Brain microvascular endothelial cell (primary cell): ENCODE measurements around the gene NOM1.
"Not testable (repeated sequence)": the region's sequence is repeated elsewhere in the genome, so short reads cannot be mapped to it uniquely, and the experiment has no call there.

Experiments
- DNase-seq: peaks from one replicate; pipeline ENCODE4 v3.0.0-alpha.2; 2020
- H3K27ac ChIP-seq: fragments of 250-450 bp; sonication (Bioruptor Pico); 2 replicates; pipeline ENCODE4 v1.5.1; 2020; ENCODE audit warnings: mild to moderate bottlenecking, moderate library complexity
- H3K27me3 ChIP-seq: fragments of 250-450 bp; sonication (Bioruptor Pico); replicated peaks from 2 replicates; pipeline ENCODE4 v1.5.1; 2020; ENCODE audit warnings: mild to moderate bottlenecking
- H3K36me3 ChIP-seq: fragments of 250-450 bp; sonication (Bioruptor Pico); replicated peaks from 2 replicates; pipeline ENCODE4 v1.5.1; 2020; ENCODE audit warnings: mild to moderate bottlenecking
- H3K4me3 ChIP-seq: 2 replicates; pipeline ENCODE4 v1.5.1; 2011; ENCODE audit warnings: low read depth, mild to moderate bottlenecking, control low read depth, low read length, moderate library complexity
- in situ Hi-C: cut with HindIII; loops from 2 replicates; pipeline ENCODE4 v1.10.0; 2017; ENCODE audit warnings: low sequenced_read_pairs, low pct_ligation_motif_present
- TF ChIP-seq, protein P1 (sequence below): IDR thresholded peaks from 2 replicates; pipeline ENCODE4 v1.5.1; 2011; ENCODE audit warnings: low read depth, mild to moderate bottlenecking, moderate library complexity, low read length, control low read depth, inconsistent platforms; ENCODE audit errors: missing control alignments

Gene NOM1

DNA sequence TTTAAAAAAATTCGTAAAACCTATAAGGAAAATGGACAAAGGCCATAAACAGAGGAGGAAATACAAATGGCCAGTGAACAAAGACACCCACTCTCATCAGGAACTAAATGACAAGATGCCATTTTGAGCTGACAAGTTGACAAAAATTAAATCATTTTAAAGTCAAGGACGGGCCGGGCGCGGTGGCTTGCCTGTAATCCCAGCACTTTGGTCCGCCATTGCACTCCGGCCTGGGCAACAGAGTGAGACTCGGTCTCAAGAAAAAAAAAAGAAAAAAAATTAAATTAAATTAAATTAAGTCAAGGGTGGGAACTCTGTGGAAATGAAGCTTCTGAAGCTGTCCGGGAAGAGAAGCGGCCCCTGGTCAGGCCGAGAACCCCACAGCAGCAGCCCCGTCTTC is 1.2 kb upstream of the NOM1 start:
- Histone ChIP-seq H3K27ac (no peak overlapping the region), H3K27me3 (peaks cover 11% of the 10 kb centered on the region), H3K4me3 (peak overlapping the region; percentile 85), H3K36me3 (peaks cover 14% of the 10 kb centered on the region)
- DNase-seq: no peak
- in situ Hi-C loops: no loop called here
- TF ChIP-seq, protein P1, sequence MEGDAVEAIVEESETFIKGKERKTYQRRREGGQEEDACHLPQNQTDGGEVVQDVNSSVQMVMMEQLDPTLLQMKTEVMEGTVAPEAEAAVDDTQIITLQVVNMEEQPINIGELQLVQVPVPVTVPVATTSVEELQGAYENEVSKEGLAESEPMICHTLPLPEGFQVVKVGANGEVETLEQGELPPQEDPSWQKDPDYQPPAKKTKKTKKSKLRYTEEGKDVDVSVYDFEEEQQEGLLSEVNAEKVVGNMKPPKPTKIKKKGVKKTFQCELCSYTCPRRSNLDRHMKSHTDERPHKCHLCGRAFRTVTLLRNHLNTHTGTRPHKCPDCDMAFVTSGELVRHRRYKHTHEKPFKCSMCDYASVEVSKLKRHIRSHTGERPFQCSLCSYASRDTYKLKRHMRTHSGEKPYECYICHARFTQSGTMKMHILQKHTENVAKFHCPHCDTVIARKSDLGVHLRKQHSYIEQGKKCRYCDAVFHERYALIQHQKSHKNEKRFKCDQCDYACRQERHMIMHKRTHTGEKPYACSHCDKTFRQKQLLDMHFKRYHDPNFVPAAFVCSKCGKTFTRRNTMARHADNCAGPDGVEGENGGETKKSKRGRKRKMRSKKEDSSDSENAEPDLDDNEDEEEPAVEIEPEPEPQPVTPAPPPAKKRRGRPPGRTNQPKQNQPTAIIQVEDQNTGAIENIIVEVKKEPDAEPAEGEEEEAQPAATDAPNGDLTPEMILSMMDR: no peak

DNA sequence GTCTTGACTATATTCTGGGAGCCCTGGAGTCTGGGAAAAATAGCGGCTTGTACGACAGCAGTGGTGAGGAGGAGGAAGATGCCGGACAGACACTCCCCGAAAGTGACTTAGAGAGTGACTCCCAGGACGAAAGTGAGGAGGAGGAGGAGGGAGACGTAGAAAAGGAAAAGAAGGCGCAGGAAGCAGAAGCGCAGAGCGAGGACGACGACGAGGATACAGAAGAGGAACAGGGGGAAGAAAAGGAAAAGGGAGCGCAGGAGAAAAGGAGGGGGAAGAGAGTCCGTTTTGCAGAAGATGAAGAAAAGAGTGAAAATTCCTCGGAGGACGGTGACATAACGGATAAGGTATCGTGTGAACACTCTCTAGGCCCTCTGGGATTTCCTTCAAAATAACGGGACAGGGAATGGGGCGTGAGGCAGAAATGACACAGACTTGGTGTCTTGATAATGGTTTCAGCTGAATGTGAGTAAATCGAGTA is 908 bp downstream of the NOM1 start:
- in situ Hi-C loops: no loop called here
- H3K4me3 ChIP-seq: peak overlapping the region; percentile 85
- TF ChIP-seq, protein P1: no peak
- no peaks in the 10 kb centered on the region for H3K27me3 ChIP-seq
- DNase-seq: no peak
- H3K36me3 ChIP-seq: peaks cover 33% of the 10 kb centered on the region
- peak overlapping the region; percentile 64 for H3K27ac ChIP-seq

DNA sequence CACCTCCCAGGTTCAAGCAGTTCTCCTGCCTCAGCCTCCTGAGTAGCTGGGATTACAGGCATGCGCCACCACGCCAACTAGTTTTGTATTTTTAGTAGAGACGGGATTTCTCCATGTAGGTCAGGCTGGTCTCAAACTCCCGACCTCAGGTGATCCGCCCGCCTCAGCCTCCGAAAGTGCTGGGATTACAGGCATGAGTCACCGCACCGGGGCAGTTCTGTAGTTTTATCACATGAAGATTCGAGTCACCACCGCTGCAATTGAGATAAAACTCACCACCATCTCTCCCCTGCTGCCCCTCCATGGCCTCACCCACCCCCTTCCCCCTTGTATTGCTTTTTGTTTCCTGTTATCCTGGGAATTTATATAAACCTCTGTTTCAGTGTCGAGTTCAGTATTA is 3.7 kb downstream of the NOM1 start:
- H3K27ac ChIP-seq, H3K4me3 ChIP-seq, in situ Hi-C loops, DNase-seq, H3K27me3 ChIP-seq: not testable (repeated sequence)
- peaks cover 50% of the 10 kb centered on the region for H3K36me3 ChIP-seq

DNA sequence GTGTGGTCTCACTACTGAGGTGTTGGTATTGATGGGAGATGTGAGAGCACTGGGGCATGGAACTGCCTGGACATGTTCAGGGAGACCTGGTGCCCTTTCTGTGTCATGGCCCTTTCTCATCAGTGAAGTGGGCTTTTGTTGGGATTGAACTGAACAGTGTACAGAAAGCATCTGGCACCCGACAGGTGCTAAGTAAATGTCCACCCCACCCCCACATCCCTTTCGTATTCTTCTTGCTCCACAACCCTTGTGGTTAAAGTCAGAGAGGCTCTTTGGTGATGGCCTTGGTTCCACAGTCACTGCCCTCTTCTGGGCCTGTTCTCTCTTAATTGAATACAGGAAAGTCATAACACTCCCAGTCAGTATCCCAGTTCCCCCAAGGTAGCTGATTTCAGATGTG is 5.4 kb downstream of the NOM1 start:
- in situ Hi-C loops: no loop called here
- Histone ChIP-seq H3K27me3 (no peaks in the 10 kb centered on the region), H3K36me3 (peaks cover 64% of the 10 kb centered on the region), H3K27ac (no peak overlapping the region), H3K4me3 (no peak overlapping the region)
- DNase-seq: no peak
- TF ChIP-seq, protein P1: no peak

DNA sequence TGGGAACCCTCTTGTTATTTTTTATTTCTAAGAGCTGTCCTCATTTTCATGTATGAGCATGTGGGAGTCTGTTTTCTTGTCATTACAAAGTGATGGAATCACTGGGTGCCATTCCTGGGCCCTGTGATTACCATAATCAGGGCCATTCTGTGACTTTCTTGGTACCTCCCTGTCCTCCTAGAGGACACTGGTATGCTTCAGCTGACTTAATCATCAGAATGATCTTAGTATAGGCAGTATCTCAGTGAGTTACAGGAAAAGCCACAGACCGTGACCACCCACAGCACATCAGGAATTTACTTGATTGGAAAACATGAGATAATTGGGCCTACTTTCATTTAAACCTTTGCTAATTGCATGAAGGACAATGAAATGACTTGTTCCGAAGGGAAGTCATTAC is 7.2 kb downstream of the NOM1 start:
- Histone ChIP-seq H3K4me3 (no peak overlapping the region), H3K36me3 (peaks cover 78% of the 10 kb centered on the region), H3K27me3 (no peaks in the 10 kb centered on the region), H3K27ac (no peak overlapping the region)
- TF ChIP-seq, protein P1: no peak
- in situ Hi-C loops: no loop called here
- no peak for DNase-seq

DNA sequence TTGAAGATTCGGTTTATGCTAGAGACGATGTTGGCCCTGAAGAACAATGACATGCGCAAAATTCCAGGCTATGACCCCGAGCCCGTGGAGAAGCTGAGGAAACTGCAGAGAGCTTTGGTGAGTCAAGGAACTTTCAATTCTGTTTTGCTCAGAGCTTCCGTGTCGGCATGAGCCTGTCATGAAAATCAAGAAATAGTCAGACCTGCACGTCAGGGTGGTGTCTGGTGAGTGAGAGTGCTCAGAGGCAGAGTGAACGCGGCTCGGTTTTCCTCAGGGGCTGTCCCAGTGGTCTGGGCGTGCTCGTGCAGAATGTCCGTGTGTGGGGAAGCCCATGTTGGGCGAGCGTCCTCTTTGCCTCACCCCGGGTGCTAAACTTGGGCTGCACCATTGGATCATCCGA is 12.6 kb downstream of the NOM1 start:
- TF ChIP-seq, protein P1: no peak
- no peak overlapping the region for H3K4me3 ChIP-seq
- H3K27me3 ChIP-seq: no peaks in the 10 kb centered on the region
- in situ Hi-C loops: no loop called here
- DNase-seq: no peak
- peaks cover 74% of the 10 kb centered on the region for H3K36me3 ChIP-seq
- no peak overlapping the region for H3K27ac ChIP-seq
